NCI-H345 (cell line): ENCODE measurements around the gene CMTM4.

Source experiments
- DNase-seq: peaks from one replicate; lab custom pipeline; 2025; lab: John Stamatoyannopoulos, UW

Gene CMTM4

GRCh38 chr16:66566051-66566901 lies 130.3 kb downstream of the CMTM4 start, which contains the start of gene CMTM1:
Gene CMTM1 (plus strand): TSS chr16:66566439. CDS start chr16:66566514, 75 bp downstream.
- DNase-seq, result no peak
